A673 (cell line): Measurements from ENCODE around the gene GMDS.

Source experiments
- CTCF ChIP-seq: fragments of 300-800, 200-600 bp; sonication (generic); conservative IDR thresholded peaks from 2 replicates; pipeline ENCODE4 v1.5.1; 2017; ENCODE audit warnings: low read depth, mild to moderate bottlenecking, antibody characterized with exemption, low read length, moderate library complexity, mixed read lengths
- EZH2 ChIP-seq: fragments of 200-600 bp; sonication (generic); IDR thresholded peaks from 2 replicates; pipeline ENCODE4 v1.6.1; 2017; ENCODE audit warnings: borderline replicate concordance, low read depth, mild to moderate bottlenecking, mixed read lengths, antibody characterized with exemption, low read length; ENCODE audit not compliant: poor library complexity, severe bottlenecking

- TF ChIP-seq EZH2 (no peak), CTCF (no peak)
Observed at GRCh38 chr6:1711136-1711535, 534.3 kb downstream of the GMDS start.
